ENCODE results near the gene NCKAP5.

NCKAP5 gene
- 0 reads per million in 4 donors for total RNA-seq

DNA sequence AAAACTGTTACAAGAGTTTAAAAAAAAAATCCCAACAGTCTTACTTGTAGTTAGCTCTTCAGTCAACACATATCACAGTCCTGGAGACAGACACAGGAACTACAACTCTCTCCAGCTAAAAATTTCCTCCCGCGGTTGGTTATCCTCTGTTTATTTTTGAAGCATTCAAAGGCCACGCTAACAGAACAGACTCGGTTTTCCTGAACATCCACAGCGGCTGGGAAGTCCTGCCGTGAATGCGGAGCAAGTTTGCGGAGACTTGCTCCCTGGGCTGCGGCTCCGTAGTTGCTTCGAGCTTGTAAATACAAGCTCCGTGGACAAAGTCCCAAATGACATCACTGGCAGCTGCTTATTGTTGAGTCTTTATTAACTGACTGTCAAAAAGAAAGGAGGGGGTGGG, at the start of gene NCKAP5:
TSS of gene NCKAP5 (minus strand) at position 292 of the 400 bp plus-strand sequence. CDS start 50,937 bp downstream, outside the sequence.
- no peak for DNase-seq

DNA sequence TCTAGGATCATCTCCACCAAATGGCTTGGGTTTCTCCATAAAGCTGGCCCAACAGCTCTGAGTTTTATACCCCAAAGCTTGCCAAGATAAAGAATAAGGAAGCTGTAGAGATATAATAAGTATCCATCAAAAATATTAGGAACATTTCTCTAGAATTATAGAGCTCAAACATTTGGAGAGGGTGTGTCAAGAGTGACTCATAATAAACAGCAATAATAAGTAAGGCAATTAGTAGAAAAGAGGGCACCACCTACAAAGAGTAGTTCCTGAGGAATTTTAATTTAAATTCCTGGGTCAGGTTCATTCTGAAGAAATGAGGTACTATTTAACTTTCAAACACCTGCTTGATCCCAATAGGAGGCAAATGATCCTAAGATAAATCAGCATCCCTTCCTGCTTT, 41.4 kb upstream of the NCKAP5 start:
- DNase-seq, result no peak

- no peak for DNase-seq
Measured at GRCh38 chr2:133608291-133608690, 40.0 kb upstream of the NCKAP5 start.

DNA sequence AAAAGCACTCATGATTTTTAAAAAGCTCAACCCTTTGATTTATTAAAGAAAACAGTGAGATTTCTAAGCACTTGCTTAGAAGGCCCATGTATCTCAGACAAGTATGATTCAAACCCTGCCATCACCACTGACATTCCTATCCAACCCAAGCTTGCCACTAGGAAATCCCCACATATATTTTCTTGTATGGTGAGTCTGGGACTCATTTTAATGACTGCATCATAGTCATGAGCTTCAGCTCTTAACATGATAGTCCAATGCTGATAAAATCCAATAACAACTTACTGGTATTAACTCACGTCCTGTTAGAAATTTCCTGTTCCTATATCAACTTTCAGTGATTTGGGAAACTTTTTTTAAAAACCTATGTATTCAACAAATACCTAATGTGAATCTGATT, 39.4 kb upstream of the NCKAP5 start:
- DNase-seq, result no peak

GRCh38 chr2:133606616-133607015, 38.4 kb upstream of the NCKAP5 start:
- DNase-seq, result no peak

DNA sequence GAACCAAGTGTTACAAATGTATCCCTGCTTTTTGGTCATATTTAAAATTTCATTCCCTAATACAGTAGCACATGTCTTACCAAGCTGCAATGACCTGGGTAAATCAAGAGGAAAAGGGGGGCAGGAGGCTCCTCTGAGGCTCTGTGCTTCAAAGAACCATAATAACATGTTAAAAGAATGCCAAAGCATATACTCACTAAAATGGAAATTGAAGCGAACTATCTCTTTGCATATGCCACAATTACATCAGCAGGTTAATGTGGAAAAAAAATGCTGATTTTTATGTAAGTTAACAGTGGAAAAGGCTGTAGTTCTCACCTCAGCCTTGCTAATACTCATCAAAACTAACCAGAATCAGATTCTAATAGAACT, 37.5 kb upstream of the NCKAP5 start:
- DNase-seq, result no peak

- DNase-seq, result no peak
Measured at GRCh38 chr2:133605011-133605765, 36.9 kb upstream of the NCKAP5 start.

DNA sequence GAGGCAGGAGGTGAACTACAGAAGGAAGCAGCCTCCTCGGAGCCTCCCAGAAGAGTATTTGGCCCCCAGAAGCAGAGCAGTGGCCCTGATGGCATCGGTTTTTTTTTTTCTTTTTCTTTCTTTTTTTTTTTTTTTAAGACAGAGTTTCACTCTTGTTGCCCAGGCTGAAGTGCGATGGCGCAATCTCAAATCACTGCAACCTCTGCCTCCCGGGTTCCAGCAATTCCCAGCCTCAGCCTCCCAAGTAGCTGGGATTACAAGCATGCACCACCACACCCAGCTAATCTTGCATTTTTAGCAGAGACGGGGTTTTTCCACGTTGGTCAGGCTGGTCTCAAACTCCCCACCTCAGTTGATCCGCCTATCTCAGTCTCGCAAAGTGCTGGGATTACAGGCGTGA, 34.8 kb upstream of the NCKAP5 start:
- DNase-seq, result no peak

DNA sequence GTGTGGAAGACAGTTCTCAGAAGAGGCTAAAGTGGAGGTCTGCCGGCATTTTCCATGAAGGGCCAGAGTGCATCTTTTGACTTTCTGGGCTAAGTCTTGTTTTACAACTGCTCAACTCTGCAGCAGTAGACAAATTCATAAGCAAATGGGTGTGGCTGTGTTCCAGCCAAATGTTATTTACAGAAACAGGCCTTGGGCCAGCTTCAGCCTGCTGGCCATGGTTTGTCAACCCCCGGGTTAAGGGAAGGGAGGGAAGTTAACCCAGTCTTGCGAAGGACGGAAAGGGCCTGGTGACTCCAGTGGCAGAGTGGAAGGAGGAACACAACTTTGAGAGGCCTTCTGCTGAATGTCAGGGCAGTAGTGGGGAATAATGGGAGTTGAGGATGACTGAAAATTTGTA, 34.3 kb upstream of the NCKAP5 start:
- no peak for DNase-seq

- no peak for DNase-seq
Measured at GRCh38 chr2:133600266-133600928, 32.1 kb upstream of the NCKAP5 start.

GRCh38 chr2:133599811-133600210, 31.5 kb upstream of the NCKAP5 start:
- no peak for DNase-seq

- no peak for DNase-seq
Measured at GRCh38 chr2:133599211-133599803, 31.0 kb upstream of the NCKAP5 start.

GRCh38 chr2:133598769-133599168, 30.5 kb upstream of the NCKAP5 start:
- no peak for DNase-seq

DNA sequence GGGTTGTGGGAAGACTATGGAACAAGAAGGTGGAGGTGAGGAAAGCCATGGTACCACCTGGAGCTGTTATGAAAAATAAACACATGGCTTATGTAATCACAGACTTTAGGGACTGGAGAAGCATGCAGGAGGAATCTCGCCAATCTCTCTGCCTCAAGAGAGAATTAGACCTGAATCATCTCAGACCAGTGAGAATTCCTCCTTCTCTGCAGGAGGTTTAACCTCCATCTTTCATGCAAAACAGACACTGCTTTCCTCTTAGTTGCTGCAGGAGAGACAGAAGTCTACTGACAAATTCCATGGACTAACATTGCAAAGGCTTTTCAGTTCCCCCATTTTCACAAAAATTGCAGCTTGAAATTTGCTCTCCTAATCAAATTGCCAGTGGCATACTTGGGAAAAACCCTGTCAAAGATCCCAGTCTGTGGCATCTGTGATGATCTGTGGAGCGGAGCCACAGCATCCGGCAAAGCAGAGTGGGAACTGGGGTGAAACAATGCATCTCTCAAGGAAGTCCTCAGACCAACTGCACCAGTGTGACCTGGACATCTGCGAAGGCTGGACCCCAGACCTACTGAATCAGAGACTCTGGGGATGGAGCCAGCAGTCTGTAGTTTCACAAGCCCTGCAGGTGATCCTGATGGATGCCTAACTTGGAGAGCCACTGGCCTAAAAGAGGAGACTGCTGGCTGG, 28.6 kb upstream of the NCKAP5 start:
- no peak for DNase-seq

- DNase-seq, result no peak
Measured at GRCh38 chr2:133591164-133591563, 22.9 kb upstream of the NCKAP5 start.

- DNase-seq, result no peak
Measured at GRCh38 chr2:133589456-133589855, 21.2 kb upstream of the NCKAP5 start.

GRCh38 chr2:133588144-133588543, 19.9 kb upstream of the NCKAP5 start:
- no peak for DNase-seq

DNA sequence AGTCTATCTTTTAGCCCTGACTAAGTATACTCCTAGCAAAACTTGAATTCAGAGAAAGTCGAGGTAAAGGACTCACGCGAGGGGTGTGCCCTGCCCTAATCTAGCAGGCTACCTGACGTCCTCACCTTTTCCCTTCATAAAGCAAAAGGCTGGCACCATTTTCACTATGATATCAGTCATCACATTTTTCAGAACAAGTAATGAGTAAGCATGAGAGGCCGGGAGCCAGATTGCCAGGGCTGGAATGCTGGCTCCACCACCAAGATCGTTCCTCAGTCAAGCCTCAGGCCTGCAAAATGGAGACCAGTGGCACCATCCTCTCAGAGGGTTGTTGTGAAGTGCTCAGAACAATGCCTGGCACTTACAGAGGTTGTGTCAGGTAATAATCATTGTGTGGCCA, 18.7 kb upstream of the NCKAP5 start:
- no peak for DNase-seq

GRCh38 chr2:133581010-133581760, 12.9 kb upstream of the NCKAP5 start:
- DNase-seq, result no peak

DNA sequence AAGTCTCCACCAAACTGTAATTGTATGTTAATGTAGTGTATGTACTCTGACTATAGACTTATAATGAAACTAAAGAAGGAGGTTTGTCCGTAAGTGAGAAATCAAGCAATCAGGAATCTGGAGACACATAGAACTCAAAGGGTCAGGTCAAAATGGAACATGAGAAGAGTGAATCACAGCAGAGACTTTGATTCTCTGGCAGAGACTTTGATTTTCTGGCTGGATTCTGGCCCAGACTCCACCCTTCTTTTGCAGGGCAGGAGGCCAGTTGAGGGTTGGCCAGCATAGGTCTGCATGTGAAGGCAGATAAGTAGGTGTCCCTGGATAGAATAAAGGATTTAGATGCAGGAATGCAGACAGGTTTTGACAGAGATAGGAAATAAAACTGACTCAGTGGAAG, 11.0 kb upstream of the NCKAP5 start:
- no peak for DNase-seq

GRCh38 chr2:133576714-133577113, 8.5 kb upstream of the NCKAP5 start:
- no peak for DNase-seq

GRCh38 chr2:133574620-133575019, 6.4 kb upstream of the NCKAP5 start:
- DNase-seq, result no peak

GRCh38 chr2:133574186-133574585, 5.9 kb upstream of the NCKAP5 start:
- DNase-seq, result no peak
